Kidney (tissue), 14 donors: ENCODE measurements around the gene SETD3. TPM values are rescaled to one million over a fixed set of nuclear protein-coding genes. Genes with fewer than 3 reads are reported as not detected.

ENCODE experiments used
- DNase-seq, 5 donors: peaks; one replicate each; pipeline ENCODE4 v3.0.0-alpha.2; 2013 to 2020
- FAIRE-seq: peaks from 2 replicates; lab custom pipeline; 2012; peaks lifted over from hg19 to GRCh38; lab: Jason Lieb, UNC
- H3K27ac ChIP-seq, 2 donors: one replicate each; pipeline ENCODE4 v1.7.0; 2013; ENCODE audit warnings: low read depth in 2 of 2, low read length in 2 of 2, inconsistent platforms in 1 of 2
- H3K27me3 ChIP-seq: one replicate; pipeline ENCODE4 v1.7.1; 2013; ENCODE audit warnings: low read length, inconsistent platforms; ENCODE audit not compliant: control insufficient read depth, insufficient read depth
- H3K36me3 ChIP-seq, 3 donors: one replicate each; pipeline versions ENCODE4 v1.7.0 to v1.7.1; 2013; ENCODE audit warnings: low read length in 3 of 3, control low read depth in 1 of 3, inconsistent platforms in 1 of 3; ENCODE audit not compliant: insufficient read depth in 3 of 3, control insufficient read depth in 2 of 3
- H3K4me1 ChIP-seq, 3 donors: one replicate each; pipeline versions ENCODE4 v1.7.0 to v1.7.1; 2013; ENCODE audit warnings: low read length in 3 of 3, inconsistent platforms in 1 of 3, low read depth in 1 of 3; ENCODE audit not compliant: control insufficient read depth in 2 of 3, insufficient read depth in 2 of 3
- H3K4me3 ChIP-seq, 3 donors: one replicate each; pipeline versions ENCODE4 v1.7.0 to v1.8.1; 2013; ENCODE audit warnings: low read length in 3 of 3, control low read depth in 1 of 3, inconsistent platforms in 1 of 3
- H3K9ac ChIP-seq, 3 donors: one replicate each; pipeline versions ENCODE4 v1.7.0 to v1.7.1; 2013; ENCODE audit warnings: low read length in 3 of 3, control low read depth in 1 of 3, inconsistent platforms in 1 of 3
- H3K9me3 ChIP-seq, 3 donors: one replicate each; pipeline versions ENCODE4 v1.7.0 to v1.7.1; 2013; ENCODE audit warnings: low read length in 3 of 3, control low read depth in 1 of 3, inconsistent platforms in 1 of 3; ENCODE audit not compliant: control insufficient read depth in 2 of 3, insufficient read depth in 1 of 3
- CTCF ChIP-seq: IDR thresholded peaks from 3 replicates; pipeline ENCODE4 v1.5.1; 2012; ENCODE audit warnings: mild to moderate bottlenecking, moderate library complexity, borderline replicate concordance; ENCODE audit not compliant: insufficient read depth; ENCODE audit errors: extremely low read depth
- intact Hi-C: fragments of 100-400 bp; cut with DNase I; formaldehyde crosslinking; loops from one replicate; pipeline ENCODE4 v1.11.1; 2022
- polyA plus RNA-seq: library from polyadenylated mRNA; stranded (reverse); fragments of 350-450 nt; fragmentation: Illumina TruSeq; extraction: RNeasy Lipid Tissue Mini Kit (QIAGEN cat#74804); gene quantifications from one replicate; pipeline ENCODE4 v1.2.3, GENCODE V29; 2014; ENCODE audit warnings: low read depth, low replicate concordance; ENCODE audit not compliant: insufficient read depth
- total RNA-seq: library from RNA; stranded (reverse); fragmentation: NEBNext Ultra II Directional; extraction: Animal tissue kit (Norgen Biotek cat#: 25700); gene quantifications from one replicate; pipeline ENCODE4 v1.2.1, GENCODE V29; 2021
- donor health status: control.
- donor health status: control.
- donor health status: control.
- donor health status: control.
- donor health status: control.
- donor health status: DM: yes; HTN: yes; CAD: no.
- donor health status: Normal renal cell carcinoma (clear cell type).

The SETD3 gene
- total and polyA plus RNA-seq, 2 donors from 2014 or later: 74.0 to 85.6 TPM

DNA sequence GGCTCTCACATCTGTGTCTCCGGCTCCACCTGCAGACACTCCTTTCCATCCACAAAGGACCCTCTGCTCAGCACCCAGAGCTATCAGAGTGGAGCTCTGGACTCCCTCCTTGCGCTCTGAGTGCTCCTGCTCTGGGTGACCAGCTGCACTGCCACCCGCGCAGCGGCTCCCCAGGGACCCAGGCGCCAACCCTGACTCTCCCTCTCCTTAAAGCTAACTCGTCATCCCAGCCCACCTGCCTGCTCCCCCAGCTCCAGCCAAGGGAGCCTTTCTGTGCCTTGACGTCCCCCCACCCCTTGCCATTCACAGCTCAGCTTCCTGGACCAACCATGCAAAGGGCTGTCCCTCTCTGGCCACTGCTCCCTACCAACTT, 99.0 kb downstream of the SETD3 start:
- intact Hi-C loops: no loop called here
- no peak for TF ChIP-seq CTCF
- DNase-seq (no peak), FAIRE-seq (no peak)
- H3K27me3 ChIP-seq: no peaks in the 10 kb centered on the region
- no peaks in the 10 kb centered on the region for H3K4me1 ChIP-seq
- H3K36me3 ChIP-seq: no peaks in the 10 kb centered on the region
- no peak overlapping the region for H3K9ac ChIP-seq
- H3K9me3 ChIP-seq: no peaks in the 10 kb centered on the region
- H3K4me3 ChIP-seq: no peak overlapping the region
- H3K27ac ChIP-seq: no peak overlapping the region

GRCh38 chr14:99380991-99381687, 99.5 kb downstream of the SETD3 start:
- Histone ChIP-seq H3K4me3 (no peak overlapping the region), H3K36me3 (no peaks in the 10 kb centered on the region), H3K9me3 (no peaks in the 10 kb centered on the region), H3K27ac (no peak overlapping the region), H3K4me1 (no peaks in the 10 kb centered on the region), H3K27me3 (no peaks in the 10 kb centered on the region), H3K9ac (no peak overlapping the region)
- FAIRE-seq (no peak), DNase-seq (no peak)
- intact Hi-C loops: no loop called here
- no peak for TF ChIP-seq CTCF

- intact Hi-C loops: no loop called here
- TF ChIP-seq CTCF: no peak
- Histone ChIP-seq H3K9ac (no peak overlapping the region), H3K4me3 (no peak overlapping the region), H3K27ac (no peak overlapping the region), H3K4me1 (no peaks in the 10 kb centered on the region), H3K27me3 (no peaks in the 10 kb centered on the region), H3K36me3 (no peaks in the 10 kb centered on the region), H3K9me3 (no peaks in the 10 kb centered on the region)
- FAIRE-seq: no peak
- no peak for DNase-seq
These were observed 100.3 kb downstream of the SETD3 start for GRCh38 chr14:99380402-99380801.

DNA sequence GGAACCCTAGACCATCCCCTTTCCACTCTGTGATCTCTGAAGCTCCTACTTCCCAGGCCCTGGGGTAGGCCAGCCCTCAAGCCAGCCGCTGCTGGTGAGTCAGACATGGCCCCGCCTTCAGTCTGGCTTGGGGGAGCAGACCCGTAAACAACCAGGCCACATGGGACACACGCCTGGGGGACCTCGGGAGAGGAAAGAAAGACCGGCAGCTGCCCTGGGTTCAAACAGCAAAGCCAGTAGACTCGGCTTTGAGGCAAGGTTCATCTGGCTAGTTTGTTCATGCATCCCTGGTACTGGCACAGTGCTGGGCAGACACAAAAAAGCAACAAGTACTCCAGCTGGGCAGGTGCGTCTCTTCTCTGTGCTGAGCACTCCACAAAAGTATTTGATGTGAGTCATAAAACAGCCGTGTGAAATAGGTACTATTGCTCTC, 101.9 kb downstream of the SETD3 start:
- H3K27ac ChIP-seq: no peak overlapping the region
- H3K36me3 ChIP-seq: no peaks in the 10 kb centered on the region
- no peaks in the 10 kb centered on the region for H3K4me1 ChIP-seq
- FAIRE-seq: no peak
- intact Hi-C loops: no loop called here
- H3K9ac ChIP-seq: no peak overlapping the region
- no peaks in the 10 kb centered on the region for H3K9me3 ChIP-seq
- no peak for TF ChIP-seq CTCF
- H3K27me3 ChIP-seq: no peaks in the 10 kb centered on the region
- H3K4me3 ChIP-seq: no peak overlapping the region
- DNase-seq: no peak
